AG09319 (cell line): ENCODE measurements around the gene CDH22.

Source experiments
- DNase-seq: peaks from one replicate; pipeline ENCODE4 v3.0.0-alpha.2; 2010; ENCODE audit warnings: low read depth; ENCODE audit errors: extremely low read depth
- CTCF ChIP-seq: IDR thresholded peaks from 2 replicates; pipeline ENCODE4 v1.5.1; 2011; ENCODE audit warnings: low read depth, mild to moderate bottlenecking, inconsistent platforms, low read length, moderate library complexity

Gene CDH22

GRCh38 chr20:46309945-46310344 is 1.6 kb upstream of the CDH22 start:
- DNase-seq = no peak
- no peak for TF ChIP-seq CTCF

GRCh38 chr20:46307999-46308257 is 370 bp downstream of the CDH22 start:
- no peak for DNase-seq
- TF ChIP-seq CTCF = no peak

- TF ChIP-seq CTCF = peak; percentile 82
- DNase-seq = peak; percentile 7
These were observed 929 bp downstream of the CDH22 start for GRCh38 chr20:46307139-46307998.

GRCh38 chr20:46306743-46307138 is 1.6 kb downstream of the CDH22 start:
- no peak for DNase-seq

GRCh38 chr20:46305973-46306360 is 2.3 kb downstream of the CDH22 start:
- TF ChIP-seq CTCF = no peak
- no peak for DNase-seq

More at GRCh38 chr20:46306743-46307138, 1.6 kb downstream of the CDH22 start:
- no peak for TF ChIP-seq CTCF

GRCh38 chr20:46305331-46305972 is 2.8 kb downstream of the CDH22 start:
- no peak for DNase-seq
- TF ChIP-seq CTCF = no peak

GRCh38 chr20:46304852-46305251 is 3.4 kb downstream of the CDH22 start:
- TF ChIP-seq CTCF = no peak
- no peak for DNase-seq
